Endothelial cell of umbilical vein (primary cell): ENCODE results near the gene YY1. TPM values are rescaled to one million over a fixed set of nuclear protein-coding genes. Genes with fewer than 3 reads are reported as not detected.

Experiments used
- BruUV-seq: library from RNA; stranded (reverse); fragments of 400-500 nt; replicated peaks from 2 replicates; lab custom pipeline; 2021; lab: Mats Ljungman, UMichigan
- CTCF ChIA-PET: fragments of 300-600, 350-600 bp; sonication (Branson Sonifier 250); formaldehyde crosslinking; loops from one replicate; lab custom pipeline; 2021; ENCODE audit warnings: antibody characterized with exemption, inconsistent platforms; lab: Charles Lee
- POLR2A ChIA-PET: fragments of 300-600, 350-600 bp; sonication (Branson Sonifier 250); formaldehyde crosslinking; loops from one replicate; lab custom pipeline; 2021; ENCODE audit warnings: antibody characterized with exemption, inconsistent platforms; lab: Charles Lee
- DNase-seq: peaks from one replicate; pipeline ENCODE4 v3.0.0-alpha.2; 2011; ENCODE audit warnings: low read depth, low spot score
- FAIRE-seq: peaks from 2 replicates; lab custom pipeline; 2011; peaks lifted over from hg19 to GRCh38; lab: Jason Lieb, UNC
- H2AFZ ChIP-seq: 2 replicates; pipeline ENCODE4 v1.6.0; 2012; ENCODE audit warnings: low read depth, low read length, control low read depth, inconsistent platforms
- H3K27ac ChIP-seq: 2 replicates; pipeline ENCODE4 v1.5.1; 2011; ENCODE audit warnings: low read depth, mild to moderate bottlenecking, control low read depth, low read length, moderate library complexity; ENCODE audit not compliant: insufficient read depth
- H3K27me3 ChIP-seq, 2 experiments: 2 replicates each; pipeline versions ENCODE4 v1.6.0 to v1.6.1; 2011; ENCODE audit warnings: low read length in 2 of 2, mixed read lengths in 1 of 2; ENCODE audit not compliant: control insufficient read depth in 2 of 2, insufficient read depth in 2 of 2
- H3K36me3 ChIP-seq, 2 experiments: 2 replicates in 1 of 2; 3 replicates in 1 of 2; pipeline ENCODE4 v1.5.1; 2011; ENCODE audit warnings: low read length in 2 of 2, mild to moderate bottlenecking in 1 of 2, moderate library complexity in 1 of 2; ENCODE audit not compliant: control insufficient read depth in 2 of 2, insufficient read depth in 2 of 2; ENCODE audit errors: extremely low read depth in 1 of 2
- H3K4me1 ChIP-seq: 3 replicates; pipeline ENCODE4 v1.5.1; 2011; ENCODE audit warnings: mild to moderate bottlenecking, low read length; ENCODE audit not compliant: control insufficient read depth, insufficient read depth; ENCODE audit errors: extremely low read depth
- H3K4me2 ChIP-seq: 2 replicates; pipeline ENCODE4 v1.6.1; 2011; ENCODE audit warnings: low read length, control low read depth, mixed read lengths; ENCODE audit not compliant: insufficient read depth
- H3K4me3 ChIP-seq, 3 experiments: fragments of 200-600 bp in 1 of 3; sonication (generic), shearing (Covaris generic) in 1 of 3; replicated peaks in 1 of 3; 2 replicates each; pipeline ENCODE4 v1.5.1; 2011 to 2016; ENCODE audit warnings: control low read depth in 3 of 3, low read length in 3 of 3, mild to moderate bottlenecking in 2 of 3, inconsistent platforms in 1 of 3, low read depth in 1 of 3, moderate library complexity in 1 of 3; ENCODE audit not compliant: insufficient read depth in 1 of 3
- H3K79me2 ChIP-seq: 2 replicates; pipeline ENCODE4 v1.6.0; 2012; ENCODE audit warnings: low read length, inconsistent platforms; ENCODE audit not compliant: control insufficient read depth, insufficient read depth
- H3K9ac ChIP-seq: replicated peaks from 2 replicates; pipeline ENCODE3; 2011; ENCODE audit warnings: low read length, control low read depth; ENCODE audit not compliant: insufficient read depth; ENCODE audit errors: extremely low read depth
- H3K9me1 ChIP-seq: replicated peaks from 3 replicates; pipeline ENCODE4 v1.6.0; 2011; ENCODE audit warnings: mild to moderate bottlenecking, low read length; ENCODE audit not compliant: control insufficient read depth, insufficient read depth; ENCODE audit errors: extremely low read depth
- H3K9me3 ChIP-seq: replicated peaks from 2 replicates; pipeline ENCODE4 v1.5.1; 2012; ENCODE audit warnings: low read length, inconsistent platforms; ENCODE audit not compliant: control insufficient read depth, insufficient read depth
- H4K20me1 ChIP-seq: replicated peaks from 2 replicates; pipeline ENCODE3; 2011; ENCODE audit warnings: mild to moderate bottlenecking, low read length; ENCODE audit not compliant: control insufficient read depth, insufficient read depth; ENCODE audit errors: extremely low read depth
- CTCF ChIP-seq, 2 donors: IDR thresholded peaks; 1 replicate in 1 of 2; 2 replicates in 1 of 2; pipeline ENCODE4 v1.5.1; 2011; ENCODE audit warnings: low read length in 2 of 2, mild to moderate bottlenecking in 2 of 2, moderate library complexity in 2 of 2, control low read depth in 1 of 2, inconsistent platforms in 1 of 2, low read depth in 1 of 2; ENCODE audit not compliant: insufficient read depth in 1 of 2; ENCODE audit errors: extremely low read depth in 1 of 2
- FOS ChIP-seq: IDR thresholded peaks from 2 replicates; pipeline ENCODE4 v1.6.1; 2011; ENCODE audit warnings: mild to moderate bottlenecking, low read length, moderate library complexity, borderline replicate concordance; ENCODE audit not compliant: insufficient read depth
- GATA2 ChIP-seq: IDR thresholded peaks from 2 replicates; pipeline ENCODE4 v1.7.0; 2011; ENCODE audit warnings: low read depth, mild to moderate bottlenecking, moderate library complexity, mixed read lengths, low read length; ENCODE audit not compliant: insufficient read length, insufficient read depth
- JUN ChIP-seq: IDR thresholded peaks from 2 replicates; pipeline ENCODE4 v1.6.1; 2011; ENCODE audit warnings: borderline replicate concordance, low read depth; ENCODE audit not compliant: insufficient read length, insufficient read depth
- MAX ChIP-seq: IDR thresholded peaks from 2 replicates; pipeline ENCODE4 v1.6.1; 2011; ENCODE audit not compliant: insufficient read depth, insufficient read length
- MYC ChIP-seq: IDR thresholded peaks from one replicate; pipeline ENCODE4 v1.6.1; 2011; ENCODE audit warnings: mild to moderate bottlenecking, low read depth, low read length
- POLR2A ChIP-seq: IDR thresholded peaks from 2 replicates; pipeline ENCODE4 v1.6.1; 2012; ENCODE audit warnings: low read depth, mild to moderate bottlenecking, control low read depth, low read length
- dilution Hi-C: fragments of 300-500 bp; cut with MboI; formaldehyde crosslinking; loops from one replicate; pipeline ENCODE4 v1.15.0; 2019; ENCODE audit warnings: low sequenced_read_pairs; ENCODE audit not compliant: extremely low pct_ligation_motif_present
- intact Hi-C: fragments of 100-400 bp; cut with micrococcal nuclease; formaldehyde crosslinking; loops from one replicate; pipeline ENCODE4 v1.10.0; 2022
- polyA plus RNA-seq, 4 experiments: library from polyadenylated mRNA; depleted of rRNA in 3 of 4; stranded (reverse) in 3 of 4; unstranded in 1 of 4; fragments of >200 nt; gene quantifications; 2 replicates each; pipeline versions ENCODE4 v1.2.1 to v1.2.3, GENCODE V29; 2011 to 2012; ENCODE audit warnings: missing spikeins in 1 of 4
- total RNA-seq: library from RNA; stranded (reverse); gene quantifications from 2 replicates; pipeline ENCODE4 v1.2.3, GENCODE V29; 2021

The YY1 gene
- total and polyA plus RNA-seq, 2 donors (not counting 3 experiments of a cell fraction or from before 2014, with no cell fraction given) = 23.5 to 78.6 TPM

DNA sequence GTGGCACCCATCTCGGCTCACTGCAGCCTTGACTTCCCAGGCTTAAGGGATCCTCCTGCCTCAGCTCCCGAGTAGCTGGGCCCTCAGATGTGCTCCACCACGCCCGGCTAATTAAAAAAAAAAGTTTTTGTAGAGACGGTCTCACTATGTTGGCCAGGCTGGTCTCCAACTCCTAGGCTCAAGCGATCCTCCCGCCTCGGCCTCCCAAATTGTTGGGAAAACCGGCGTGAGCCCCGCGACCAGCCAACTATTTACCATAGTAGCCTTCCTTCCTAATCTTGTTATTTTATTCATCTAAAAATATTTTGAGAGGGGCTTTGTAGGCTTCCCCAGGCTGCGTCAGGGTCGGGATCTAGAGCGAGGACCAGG, 25.4 kb upstream of the YY1 start:
- no peaks in the 10 kb centered on the region for H3K9me1 ChIP-seq
- no peaks in the 10 kb centered on the region for H3K9me3 ChIP-seq
- dilution Hi-C loops (no loop called here), intact Hi-C loops (no loop called here)
- DNase-seq (no peak), FAIRE-seq (no peak)
- H3K36me3 ChIP-seq = no peaks in the 10 kb centered on the region
- H3K27ac ChIP-seq = no peak overlapping the region
- H3K4me3 ChIP-seq = peak overlapping the region in 1 of 3 experiments; percentile 59
- H3K9ac ChIP-seq = peak overlapping the region; percentile 70
- H3K4me1 ChIP-seq = no peaks in the 10 kb centered on the region
- POLR2A ChIA-PET = no interaction called here
- H3K27me3 ChIP-seq = no peaks in the 10 kb centered on the region
- peak overlapping the region; percentile 48 for H3K4me2 ChIP-seq
- no peaks in the 10 kb centered on the region for H4K20me1 ChIP-seq
- CTCF ChIA-PET = interaction anchor here (3.1 kb wide), 1 partner anchor 21 kb away, joined by 7 read pairs; no protein-coding TSS in a partner anchor
- TF ChIP-seq JUN (no peak), GATA2 (no peak), CTCF (IDR thresholded peaks at IDR 0.05; ENCODE audit: extremely low read depth in 1 of 2, insufficient read depth in 1 of 2, low read depth in 1 of 2, low read length in 2 of 2) (no peak), FOS (no peak), MYC (no peak), POLR2A (no peak), MAX (no peak)
- peak overlapping the region; percentile 69 for H2AFZ ChIP-seq
- H3K79me2 ChIP-seq = no peaks in the 10 kb centered on the region
- BruUV-seq = TSS peak; percentile 59
